Ascending aorta (tissue), 2 donors: ENCODE measurements around the gene HMCN1. TPM values are rescaled to one million over a fixed set of nuclear protein-coding genes. Genes with fewer than 3 reads are reported as not detected.

Experiments
- DNase-seq, 2 donors: peaks; one replicate each; pipeline ENCODE4 v3.0.0-alpha.2; 2019; ENCODE audit warnings: low spot score in 2 of 2
- H3K27ac ChIP-seq, 2 donors: fragments of 200-600 bp; sonication (generic); one replicate each; pipeline ENCODE4 v1.5.1; 2016 to 2017; ENCODE audit warnings: mild to moderate bottlenecking in 1 of 2
- H3K27me3 ChIP-seq: fragments of 200-600 bp; sonication (generic); one replicate; pipeline ENCODE4 v1.5.1; 2017
- H3K36me3 ChIP-seq, 2 donors: fragments of 200-600 bp; sonication (generic); one replicate each; pipeline ENCODE4 v1.5.1; 2016
- H3K4me1 ChIP-seq, 2 donors: fragments of 200-600 bp; sonication (generic); one replicate each; pipeline ENCODE4 v1.5.1; 2016 to 2017; ENCODE audit warnings: mild to moderate bottlenecking in 1 of 2
- H3K4me3 ChIP-seq, 2 donors: fragments of 200-600 bp; sonication (generic); one replicate each; pipeline ENCODE4 v1.5.1; 2016 to 2017; ENCODE audit warnings: mild to moderate bottlenecking in 1 of 2
- H3K9me3 ChIP-seq, 2 donors: fragments of 200-600 bp; sonication (generic); one replicate each; pipeline ENCODE4 v1.5.1; 2016
- intact Hi-C: fragments of 100-400 bp; cut with DNase I; formaldehyde crosslinking; loops from one replicate; pipeline ENCODE4 v1.15.1; 2023
- total RNA-seq: library from RNA; depleted of rRNA; stranded (reverse); fragments of >200 nt; gene quantifications from one replicate; pipeline ENCODE4 v1.1.0, GENCODE V29; 2016
- TF ChIP-seq, protein P1 (sequence below), 3 experiments: fragments of 200-600 bp in 2 of 3; fragments of 450-650 bp in 1 of 3; sonication (generic) in 2 of 3; IDR thresholded peaks; one replicate each; pipeline ENCODE4 v1.5.1; 2016 to 2019; ENCODE audit warnings: antibody characterized with exemption in 3 of 3, mild to moderate bottlenecking in 1 of 3, moderate library complexity in 1 of 3

The HMCN1 gene
- total RNA-seq, 1 donor from 2014 or later: 61.7 TPM

GRCh38 chr1:185785586-185785985, 51.4 kb downstream of the HMCN1 start:
- intact Hi-C loops: loop anchor here (5.0 kb wide), 1 partner anchor 33 kb away; no protein-coding TSS in a partner anchor
- Histone ChIP-seq H3K36me3 (no peaks in the 10 kb centered on the region), H3K4me1 (peaks cover 2 to 26% of the 10 kb centered on the region in 2 donors), H3K27me3 (no peaks in the 10 kb centered on the region), H3K4me3 (no peak overlapping the region), H3K9me3 (peaks cover 0 to 11% of the 10 kb centered on the region in 2 donors), H3K27ac (peak overlapping the region; percentile 22 to 36)
- TF ChIP-seq, protein P1, sequence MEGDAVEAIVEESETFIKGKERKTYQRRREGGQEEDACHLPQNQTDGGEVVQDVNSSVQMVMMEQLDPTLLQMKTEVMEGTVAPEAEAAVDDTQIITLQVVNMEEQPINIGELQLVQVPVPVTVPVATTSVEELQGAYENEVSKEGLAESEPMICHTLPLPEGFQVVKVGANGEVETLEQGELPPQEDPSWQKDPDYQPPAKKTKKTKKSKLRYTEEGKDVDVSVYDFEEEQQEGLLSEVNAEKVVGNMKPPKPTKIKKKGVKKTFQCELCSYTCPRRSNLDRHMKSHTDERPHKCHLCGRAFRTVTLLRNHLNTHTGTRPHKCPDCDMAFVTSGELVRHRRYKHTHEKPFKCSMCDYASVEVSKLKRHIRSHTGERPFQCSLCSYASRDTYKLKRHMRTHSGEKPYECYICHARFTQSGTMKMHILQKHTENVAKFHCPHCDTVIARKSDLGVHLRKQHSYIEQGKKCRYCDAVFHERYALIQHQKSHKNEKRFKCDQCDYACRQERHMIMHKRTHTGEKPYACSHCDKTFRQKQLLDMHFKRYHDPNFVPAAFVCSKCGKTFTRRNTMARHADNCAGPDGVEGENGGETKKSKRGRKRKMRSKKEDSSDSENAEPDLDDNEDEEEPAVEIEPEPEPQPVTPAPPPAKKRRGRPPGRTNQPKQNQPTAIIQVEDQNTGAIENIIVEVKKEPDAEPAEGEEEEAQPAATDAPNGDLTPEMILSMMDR (IDR thresholded peaks at IDR 0.05): no peak
- DNase-seq: no peak

- peaks cover 0 to 9% of the 10 kb centered on the region in 2 donors for H3K9me3 ChIP-seq
- TF ChIP-seq, protein P1 (IDR thresholded peaks at IDR 0.05): no peak
- no peaks in the 10 kb centered on the region for H3K27me3 ChIP-seq
- H3K27ac ChIP-seq: peak overlapping the region in 1 of 2 donors; percentile 60
- H3K36me3 ChIP-seq: no peaks in the 10 kb centered on the region
- peaks cover 2 to 28% of the 10 kb centered on the region in 2 donors for H3K4me1 ChIP-seq
- DNase-seq: no peak
- no peak overlapping the region for H3K4me3 ChIP-seq
- intact Hi-C loops: loop anchor here (5.0 kb wide), 1 partner anchor 34 kb away; no protein-coding TSS in a partner anchor
Measured at GRCh38 chr1:185786524-185786923, 52.3 kb downstream of the HMCN1 start.

DNA sequence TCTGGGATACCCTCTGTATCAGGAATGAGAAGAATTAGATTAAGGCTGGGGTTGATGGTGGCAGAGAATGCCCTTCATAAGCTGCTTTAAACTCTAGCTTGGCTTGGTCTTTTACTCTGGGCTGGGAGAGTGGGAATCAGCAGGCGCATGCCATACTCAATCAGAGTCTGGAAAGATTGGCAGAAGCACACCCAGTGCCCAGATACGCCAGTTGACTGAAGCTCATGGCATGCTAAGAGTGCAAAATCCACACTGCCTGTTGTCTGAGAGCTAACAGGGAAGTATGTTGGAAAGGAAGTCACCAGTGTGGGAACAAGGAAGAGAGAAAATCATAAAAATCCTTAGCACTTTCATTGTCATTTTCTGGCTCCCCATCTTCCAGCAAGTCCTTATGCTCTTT, 53.0 kb downstream of the HMCN1 start:
- intact Hi-C loops: loop anchor here (5.0 kb wide), 1 partner anchor 35 kb away; no protein-coding TSS in a partner anchor
- no peaks in the 10 kb centered on the region for H3K27me3 ChIP-seq
- no peak overlapping the region for H3K4me3 ChIP-seq
- no peaks in the 10 kb centered on the region for H3K36me3 ChIP-seq
- peaks cover 2 to 28% of the 10 kb centered on the region in 2 donors for H3K4me1 ChIP-seq
- no peak for DNase-seq
- H3K9me3 ChIP-seq: peaks cover 0 to 7% of the 10 kb centered on the region in 2 donors
- TF ChIP-seq, protein P1 (IDR thresholded peaks at IDR 0.05): no peak
- H3K27ac ChIP-seq: peak overlapping the region; percentile 54 to 60

GRCh38 chr1:185788386-185788785, 54.2 kb downstream of the HMCN1 start:
- no peak overlapping the region for H3K27ac ChIP-seq
- intact Hi-C loops: loop anchor here (5.0 kb wide), 1 partner anchor 36 kb away; no protein-coding TSS in a partner anchor
- no peaks in the 10 kb centered on the region for H3K27me3 ChIP-seq
- H3K4me3 ChIP-seq: no peak overlapping the region
- H3K4me1 ChIP-seq: peaks cover 2 to 28% of the 10 kb centered on the region in 2 donors
- no peaks in the 10 kb centered on the region for H3K9me3 ChIP-seq
- H3K36me3 ChIP-seq: no peaks in the 10 kb centered on the region
- DNase-seq: no peak
- TF ChIP-seq, protein P1 (IDR thresholded peaks at IDR 0.05): no peak

GRCh38 chr1:185789501-185790193, 55.5 kb downstream of the HMCN1 start:
- H3K4me3 ChIP-seq: no peak overlapping the region
- TF ChIP-seq, protein P1 (IDR thresholded peaks at IDR 0.05): no peak
- intact Hi-C loops: loop anchor here (5.0 kb wide), 1 partner anchor 37 kb away; no protein-coding TSS in a partner anchor
- H3K9me3 ChIP-seq: no peaks in the 10 kb centered on the region
- no peak for DNase-seq
- peak overlapping the region; percentile 42 to 50 for H3K27ac ChIP-seq
- peaks cover 2 to 28% of the 10 kb centered on the region in 2 donors for H3K4me1 ChIP-seq
- H3K36me3 ChIP-seq: no peaks in the 10 kb centered on the region
- no peaks in the 10 kb centered on the region for H3K27me3 ChIP-seq
